ENCODE data around the gene C5AR1. TPM values are rescaled to one million over a fixed set of nuclear protein-coding genes. Genes with fewer than 3 reads are reported as not detected.
A peak's percentile ranks its signal among the peaks of the same experiment; 100 is the strongest.

Gene C5AR1
- total RNA-seq, 1 experiment from 2014 or later, result 0.92 TPM

- Histone ChIP-seq H3K36me3 (ENCODE audit: insufficient read depth, low read length, poor library complexity, severe bottlenecking) (no peaks in the 10 kb centered on the region), H3K27ac (ENCODE audit: low read depth, low read length, poor library complexity, severe bottlenecking) (no peak overlapping the region), H3K27me3 (replicated peaks; ENCODE audit: insufficient read depth, low read depth, low read length, poor library complexity) (no peaks in the 10 kb centered on the region), H3K4me3 (ENCODE audit: low read depth, low read length, poor library complexity, severe bottlenecking) (no peak overlapping the region), H3K4me1 (ENCODE audit: insufficient read depth, low read length, poor library complexity, severe bottlenecking) (no peaks in the 10 kb centered on the region), H3K9me3 (ENCODE audit: low read depth, low read length, poor library complexity, severe bottlenecking) (no peaks in the 10 kb centered on the region)
- BruUV-seq (replicated peaks), result no TSS peak
- DNase-seq (ENCODE audit: low spot score), result no peak
- TF ChIP-seq EZH2 (IDR thresholded peaks at IDR 0.05; ENCODE audit: borderline replicate concordance, low read depth, low read length, poor library complexity, severe bottlenecking) (no peak), CTCF (conservative IDR thresholded peaks at IDR 0.05; ENCODE audit: low read depth, low read length) (no peak)
- intact Hi-C loops (cut with micrococcal nuclease; ENCODE audit: unreplicated experiment), result no loop called here
- ChIA-PET CTCF (no interaction called here), POLR2A (ENCODE audit: low non-redundant PET) (no interaction called here)
These were observed 662 bp downstream of the C5AR1 start for GRCh38 chr19:47310323-47310722.

GRCh38 chr19:47310819-47311218, 1.2 kb downstream of the C5AR1 start:
- peak; percentile 45 for DNase-seq (ENCODE audit: low spot score)

GRCh38 chr19:47312366-47313006, 2.8 kb downstream of the C5AR1 start:
- TF ChIP-seq CTCF (conservative IDR thresholded peaks at IDR 0.05; ENCODE audit: low read depth, low read length), result no peak
- no peak for TF ChIP-seq EZH2 (IDR thresholded peaks at IDR 0.05; ENCODE audit: borderline replicate concordance, low read depth, low read length, poor library complexity, severe bottlenecking)
- CTCF ChIA-PET, result no interaction called here
- Histone ChIP-seq H3K4me1 (ENCODE audit: insufficient read depth, low read length, poor library complexity, severe bottlenecking) (no peaks in the 10 kb centered on the region), H3K36me3 (ENCODE audit: insufficient read depth, low read length, poor library complexity, severe bottlenecking) (no peaks in the 10 kb centered on the region), H3K27me3 (replicated peaks; ENCODE audit: insufficient read depth, low read depth, low read length, poor library complexity) (no peaks in the 10 kb centered on the region), H3K4me3 (ENCODE audit: low read depth, low read length, poor library complexity, severe bottlenecking) (no peak overlapping the region), H3K9me3 (ENCODE audit: low read depth, low read length, poor library complexity, severe bottlenecking) (no peaks in the 10 kb centered on the region), H3K27ac (ENCODE audit: low read depth, low read length, poor library complexity, severe bottlenecking) (no peak overlapping the region)
- BruUV-seq (replicated peaks), result no TSS peak
- POLR2A ChIA-PET (ENCODE audit: low non-redundant PET), result no interaction called here
- intact Hi-C loops (cut with micrococcal nuclease; ENCODE audit: unreplicated experiment), result no loop called here
- DNase-seq (ENCODE audit: low spot score), result no peak

More at GRCh38 chr19:47310819-47311218, 1.2 kb downstream of the C5AR1 start:
- Histone ChIP-seq H3K9me3 (ENCODE audit: low read depth, low read length, poor library complexity, severe bottlenecking) (no peaks in the 10 kb centered on the region), H3K4me1 (ENCODE audit: insufficient read depth, low read length, poor library complexity, severe bottlenecking) (no peaks in the 10 kb centered on the region), H3K36me3 (ENCODE audit: insufficient read depth, low read length, poor library complexity, severe bottlenecking) (no peaks in the 10 kb centered on the region), H3K27me3 (replicated peaks; ENCODE audit: insufficient read depth, low read depth, low read length, poor library complexity) (no peaks in the 10 kb centered on the region), H3K4me3 (ENCODE audit: low read depth, low read length, poor library complexity, severe bottlenecking) (no peak overlapping the region), H3K27ac (ENCODE audit: low read depth, low read length, poor library complexity, severe bottlenecking) (no peak overlapping the region)
- CTCF ChIA-PET, result no interaction called here
- TF ChIP-seq CTCF (conservative IDR thresholded peaks at IDR 0.05; ENCODE audit: low read depth, low read length), result no peak
- TF ChIP-seq EZH2 (IDR thresholded peaks at IDR 0.05; ENCODE audit: borderline replicate concordance, low read depth, low read length, poor library complexity, severe bottlenecking), result no peak
- intact Hi-C loops (cut with micrococcal nuclease; ENCODE audit: unreplicated experiment), result no loop called here
- POLR2A ChIA-PET (ENCODE audit: low non-redundant PET), result no interaction called here
- BruUV-seq (replicated peaks), result no TSS peak
